GM23338 (cell line): ENCODE data around the gene PKD1L1.

Experiments
- CTCF ChIP-seq, 2 experiments: fragments of 200-600 bp in 1 of 2; sonication (generic) in 1 of 2; conservative IDR thresholded peaks; 2 replicates each; pipeline versions ENCODE4 v1.5.1 to v1.6.1; 2016 to 2017; ENCODE audit warnings: antibody characterized with exemption in 2 of 2, low read depth in 2 of 2, mild to moderate bottlenecking in 2 of 2, moderate library complexity in 1 of 2
- EZH2 ChIP-seq: fragments of 200-600 bp; sonication (generic); IDR thresholded peaks from one replicate; pipeline ENCODE4 v1.8.0; 2017; ENCODE audit warnings: antibody characterized with exemption, mild to moderate bottlenecking, low read depth; ENCODE audit not compliant: unreplicated experiment
- EZH2phosphoT487 ChIP-seq: fragments of 200-600 bp; sonication (generic); IDR thresholded peaks from one replicate; pipeline ENCODE4 v1.8.1; 2018; ENCODE audit warnings: antibody characterized with exemption; ENCODE audit not compliant: unreplicated experiment
- NANOG ChIP-seq: IDR thresholded peaks from 2 replicates; pipeline ENCODE4 v1.6.1; 2016; ENCODE audit warnings: antibody characterized with exemption, borderline replicate concordance
- POLR2AphosphoS5 ChIP-seq: IDR thresholded peaks from 2 replicates; pipeline ENCODE4 v1.6.1; 2016; ENCODE audit warnings: antibody characterized with exemption, low read depth
- STAT1 ChIP-seq: IDR thresholded peaks from one replicate; pipeline ENCODE4 v1.6.1; 2016; ENCODE audit warnings: antibody characterized with exemption; ENCODE audit not compliant: unreplicated experiment
- TF ChIP-seq, protein P1 (sequence below): IDR thresholded peaks from one replicate; pipeline ENCODE4 v1.6.1; 2018; ENCODE audit warnings: antibody characterized with exemption; ENCODE audit not compliant: unreplicated experiment

GRCh38 chr7:47806701-47807103, 141.6 kb downstream of the PKD1L1 start:
- no peak for TF ChIP-seq POLR2AphosphoS5
- no peak for TF ChIP-seq CTCF (conservative IDR thresholded peaks at IDR 0.05; ENCODE audit: low read depth in 2 of 2)
- TF ChIP-seq EZH2, result no peak
- no peak for TF ChIP-seq STAT1
- no peak for TF ChIP-seq EZH2phosphoT487
- no peak for TF ChIP-seq NANOG
- TF ChIP-seq, protein P1, sequence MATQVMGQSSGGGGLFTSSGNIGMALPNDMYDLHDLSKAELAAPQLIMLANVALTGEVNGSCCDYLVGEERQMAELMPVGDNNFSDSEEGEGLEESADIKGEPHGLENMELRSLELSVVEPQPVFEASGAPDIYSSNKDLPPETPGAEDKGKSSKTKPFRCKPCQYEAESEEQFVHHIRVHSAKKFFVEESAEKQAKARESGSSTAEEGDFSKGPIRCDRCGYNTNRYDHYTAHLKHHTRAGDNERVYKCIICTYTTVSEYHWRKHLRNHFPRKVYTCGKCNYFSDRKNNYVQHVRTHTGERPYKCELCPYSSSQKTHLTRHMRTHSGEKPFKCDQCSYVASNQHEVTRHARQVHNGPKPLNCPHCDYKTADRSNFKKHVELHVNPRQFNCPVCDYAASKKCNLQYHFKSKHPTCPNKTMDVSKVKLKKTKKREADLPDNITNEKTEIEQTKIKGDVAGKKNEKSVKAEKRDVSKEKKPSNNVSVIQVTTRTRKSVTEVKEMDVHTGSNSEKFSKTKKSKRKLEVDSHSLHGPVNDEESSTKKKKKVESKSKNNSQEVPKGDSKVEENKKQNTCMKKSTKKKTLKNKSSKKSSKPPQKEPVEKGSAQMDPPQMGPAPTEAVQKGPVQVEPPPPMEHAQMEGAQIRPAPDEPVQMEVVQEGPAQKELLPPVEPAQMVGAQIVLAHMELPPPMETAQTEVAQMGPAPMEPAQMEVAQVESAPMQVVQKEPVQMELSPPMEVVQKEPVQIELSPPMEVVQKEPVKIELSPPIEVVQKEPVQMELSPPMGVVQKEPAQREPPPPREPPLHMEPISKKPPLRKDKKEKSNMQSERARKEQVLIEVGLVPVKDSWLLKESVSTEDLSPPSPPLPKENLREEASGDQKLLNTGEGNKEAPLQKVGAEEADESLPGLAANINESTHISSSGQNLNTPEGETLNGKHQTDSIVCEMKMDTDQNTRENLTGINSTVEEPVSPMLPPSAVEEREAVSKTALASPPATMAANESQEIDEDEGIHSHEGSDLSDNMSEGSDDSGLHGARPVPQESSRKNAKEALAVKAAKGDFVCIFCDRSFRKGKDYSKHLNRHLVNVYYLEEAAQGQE, result no peak
